Activated naive CD4-positive, alpha-beta T cell treated with anti-CD3 and anti-CD28 coated beads, Interleukin-2, amount 50 U/mL, for 24 hours (primary cell): Measurements from ENCODE around the gene CSF3.

Source experiments
- H3K27ac Mint-ChIP-seq: one replicate; pipeline ENCODE4 v1.8.0; 2021; ENCODE audit warnings: mild to moderate bottlenecking, mixed read lengths
- H3K27me3 Mint-ChIP-seq: one replicate; pipeline ENCODE4 v1.8.0; 2021; ENCODE audit warnings: mixed read lengths
- H3K36me3 Mint-ChIP-seq: one replicate; pipeline ENCODE4 v1.8.0; 2021; ENCODE audit warnings: mixed read lengths
- H3K4me1 Mint-ChIP-seq: one replicate; pipeline ENCODE4 v1.8.0; 2021; ENCODE audit warnings: mixed read lengths
- H3K4me3 Mint-ChIP-seq: one replicate; pipeline ENCODE4 v1.8.0; 2021; ENCODE audit warnings: mild to moderate bottlenecking, mixed read lengths
- H3K9me3 Mint-ChIP-seq: one replicate; pipeline ENCODE4 v1.8.0; 2021; ENCODE audit warnings: mixed read lengths

The CSF3 gene

DNA sequence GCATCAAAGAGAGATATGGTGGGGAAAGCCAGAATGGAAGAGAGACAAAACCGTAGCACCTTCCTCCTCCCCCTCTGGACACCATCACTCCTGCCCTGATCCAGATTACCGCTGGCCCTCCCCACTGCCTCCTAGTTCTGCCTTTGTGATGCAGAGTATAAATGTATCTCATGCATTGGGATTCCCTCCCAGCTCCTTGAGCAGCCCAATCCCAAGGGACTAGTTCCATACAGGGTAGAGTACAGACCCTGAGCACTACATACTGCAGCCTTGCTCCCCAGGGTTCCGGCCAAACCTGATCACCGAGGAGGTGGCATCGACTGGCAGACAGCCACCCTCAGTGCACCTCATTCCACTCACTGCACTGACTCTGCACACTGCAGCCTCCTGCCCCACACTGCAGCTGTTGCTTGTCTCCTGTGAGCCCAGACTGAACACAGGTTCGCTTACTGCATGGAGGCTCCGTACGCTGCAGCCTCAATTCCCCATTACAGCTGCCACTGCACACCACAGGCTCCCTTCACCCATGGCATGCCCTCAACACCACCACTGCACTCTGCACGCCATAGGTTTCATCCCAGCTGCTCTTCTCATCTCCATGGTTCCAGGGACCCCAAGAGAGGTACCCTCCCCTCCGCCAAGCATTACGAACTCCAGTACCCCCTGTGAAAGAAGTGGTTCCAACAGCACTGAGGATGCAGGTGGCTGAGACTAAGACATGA is 45.8 kb downstream of the CSF3 start:
- Mint-ChIP-seq H3K4me3 (peak overlapping the region; percentile 85), H3K27me3 (no peaks in the 10 kb centered on the region), H3K9me3 (no peaks in the 10 kb centered on the region), H3K27ac (peak overlapping the region; percentile 79), H3K4me1 (peaks cover 35% of the 10 kb centered on the region), H3K36me3 (no peaks in the 10 kb centered on the region)

DNA sequence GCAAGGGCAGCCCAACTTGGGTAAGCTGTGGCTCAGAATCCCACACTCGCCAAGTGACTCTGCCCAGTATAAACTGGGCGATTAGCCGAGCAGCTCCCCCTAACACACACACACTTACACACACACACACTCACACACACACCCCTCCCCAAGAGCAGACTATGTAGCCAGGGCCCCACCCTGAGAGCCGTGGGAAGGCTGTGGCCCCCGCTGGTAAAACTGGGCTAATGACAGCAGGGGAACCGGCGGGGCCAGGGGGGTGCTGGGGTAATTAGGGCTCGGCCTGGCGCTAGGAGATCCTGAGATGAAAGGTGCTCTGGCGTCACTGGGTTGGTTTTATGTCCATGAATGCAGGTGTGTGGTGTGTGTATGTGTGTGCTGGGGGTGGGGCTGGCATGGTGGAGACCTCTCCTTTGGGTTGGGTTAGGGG is 46.4 kb downstream of the CSF3 start:
- peak overlapping the region; percentile 85 for H3K4me3 Mint-ChIP-seq
- H3K4me1 Mint-ChIP-seq: peaks cover 39% of the 10 kb centered on the region
- peak overlapping the region; percentile 85 for H3K27ac Mint-ChIP-seq
- H3K36me3 Mint-ChIP-seq: no peaks in the 10 kb centered on the region
- no peaks in the 10 kb centered on the region for H3K27me3 Mint-ChIP-seq
- no peaks in the 10 kb centered on the region for H3K9me3 Mint-ChIP-seq

DNA sequence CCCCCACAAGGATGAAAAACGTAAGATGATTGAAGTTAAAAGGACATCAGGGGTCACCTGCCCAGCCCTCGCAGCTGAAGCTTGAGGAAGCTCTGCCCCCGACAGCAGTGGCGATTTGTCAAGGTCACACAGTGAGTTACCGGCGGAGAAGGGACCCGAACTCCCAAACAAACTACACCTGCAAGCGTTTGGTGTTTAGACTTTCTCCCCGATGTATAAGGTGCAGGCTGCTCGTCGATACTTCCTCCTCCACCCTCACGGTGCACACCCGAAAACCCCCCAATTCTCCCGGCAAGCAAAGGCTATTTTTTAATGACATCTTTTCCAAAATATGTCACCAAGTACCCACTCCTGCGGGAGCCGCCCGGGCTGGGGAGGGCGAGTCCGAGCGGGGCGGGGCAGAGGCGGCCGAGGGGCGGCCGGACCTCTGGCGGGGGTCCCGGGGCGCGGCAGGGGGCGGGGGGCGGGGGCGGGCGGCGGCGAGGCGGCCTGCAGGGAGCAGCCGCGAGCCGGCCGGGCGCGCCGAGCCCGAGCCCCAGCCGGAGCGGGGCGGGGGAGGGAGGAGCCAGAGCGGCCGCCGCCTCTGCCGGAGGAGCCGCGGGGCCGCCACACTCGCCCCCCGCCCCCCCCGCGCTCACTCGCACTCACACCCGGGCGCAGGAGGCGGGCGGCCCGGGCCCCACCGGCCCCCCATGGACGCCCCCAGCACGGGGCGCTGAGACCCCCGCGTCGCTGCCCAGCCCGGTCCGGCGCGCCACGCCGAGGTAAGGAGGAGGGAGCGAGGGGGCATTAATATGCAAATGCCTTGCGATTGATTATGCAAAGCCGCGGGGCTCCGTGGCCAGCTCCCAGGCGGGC is 47.3 kb downstream of the CSF3 start, which contains the start of gene THRA:
THRA (plus strand) TSS at position 637 of the 858 bp plus-strand sequence. CDS start 11,524 bp downstream, outside the sequence.
- H3K4me3 Mint-ChIP-seq: peak within 1 kb of the TSS; percentile 85
- no peaks in the 10 kb centered on the region for H3K27me3 Mint-ChIP-seq
- peak within 1 kb of the TSS; percentile 85 for H3K27ac Mint-ChIP-seq
- peaks cover 49% of the 10 kb centered on the region for H3K4me1 Mint-ChIP-seq
- H3K9me3 Mint-ChIP-seq: no peaks in the 10 kb centered on the region
- H3K36me3 Mint-ChIP-seq: no peaks in the 10 kb centered on the region

DNA sequence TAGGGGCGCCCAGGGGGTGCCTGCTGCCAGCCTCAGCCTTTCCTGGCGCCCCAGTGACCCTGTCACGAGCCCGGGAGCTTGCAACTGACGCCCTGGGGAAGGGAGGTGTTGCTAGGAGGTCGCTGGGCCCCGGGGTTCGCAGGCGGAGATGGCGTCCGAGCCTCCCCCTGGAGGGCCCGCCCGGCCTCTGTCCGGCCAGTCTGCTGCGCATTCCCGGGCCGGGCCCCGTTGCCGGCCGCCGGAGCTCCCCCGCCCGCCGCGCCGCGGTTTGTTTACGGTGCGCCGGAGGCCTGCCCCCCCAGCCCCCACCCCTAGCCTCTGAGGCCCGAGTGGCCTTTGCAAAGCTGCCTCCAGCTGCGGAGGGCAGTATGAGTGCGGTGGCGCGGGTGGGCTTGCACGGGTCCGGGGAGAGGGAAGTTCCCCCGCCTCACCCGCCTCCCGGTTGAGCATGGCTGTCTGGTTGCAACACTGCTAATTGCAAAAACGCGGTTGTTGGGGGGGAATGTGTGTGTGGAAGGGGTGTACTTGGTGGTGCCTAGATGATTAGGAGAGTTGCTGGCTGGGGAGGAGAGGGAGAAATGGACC is 48.0 kb downstream of the CSF3 start:
- Mint-ChIP-seq H3K27me3 (no peaks in the 10 kb centered on the region), H3K4me3 (peak overlapping the region; percentile 85), H3K36me3 (no peaks in the 10 kb centered on the region), H3K27ac (peak overlapping the region; percentile 51), H3K9me3 (no peaks in the 10 kb centered on the region), H3K4me1 (peaks cover 56% of the 10 kb centered on the region)

DNA sequence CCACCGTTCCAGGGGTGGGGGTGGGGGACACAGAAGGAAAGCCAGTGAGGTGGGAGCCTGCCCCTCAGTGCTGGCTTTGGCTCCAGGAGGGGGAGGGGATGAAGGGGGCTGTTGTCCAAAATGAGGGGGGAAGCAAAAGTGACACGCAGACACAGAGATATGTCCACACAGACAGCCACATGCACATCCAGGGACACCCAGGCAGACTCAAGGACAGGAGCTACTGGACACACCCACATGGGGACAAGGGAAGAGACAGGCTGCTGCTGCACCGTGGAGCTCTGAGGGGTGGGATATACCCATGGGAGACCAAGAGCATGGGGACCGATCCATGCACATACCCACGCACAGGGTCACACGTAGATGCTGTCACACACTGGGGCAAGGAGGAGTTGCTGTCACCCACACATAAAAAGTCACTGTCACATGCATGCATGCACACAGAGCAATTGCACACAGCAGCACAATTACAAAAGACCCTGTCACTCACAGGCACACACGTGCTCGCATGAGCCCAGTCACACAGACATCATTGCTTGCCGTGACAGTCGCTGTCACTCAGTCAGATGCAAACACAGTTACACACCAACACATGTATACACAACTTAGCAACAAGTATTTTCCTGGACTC is 48.8 kb downstream of the CSF3 start:
- Mint-ChIP-seq H3K36me3 (no peaks in the 10 kb centered on the region), H3K27me3 (no peaks in the 10 kb centered on the region), H3K27ac (peak overlapping the region; percentile 31), H3K9me3 (no peaks in the 10 kb centered on the region), H3K4me3 (peak overlapping the region; percentile 85), H3K4me1 (peaks cover 63% of the 10 kb centered on the region)

DNA sequence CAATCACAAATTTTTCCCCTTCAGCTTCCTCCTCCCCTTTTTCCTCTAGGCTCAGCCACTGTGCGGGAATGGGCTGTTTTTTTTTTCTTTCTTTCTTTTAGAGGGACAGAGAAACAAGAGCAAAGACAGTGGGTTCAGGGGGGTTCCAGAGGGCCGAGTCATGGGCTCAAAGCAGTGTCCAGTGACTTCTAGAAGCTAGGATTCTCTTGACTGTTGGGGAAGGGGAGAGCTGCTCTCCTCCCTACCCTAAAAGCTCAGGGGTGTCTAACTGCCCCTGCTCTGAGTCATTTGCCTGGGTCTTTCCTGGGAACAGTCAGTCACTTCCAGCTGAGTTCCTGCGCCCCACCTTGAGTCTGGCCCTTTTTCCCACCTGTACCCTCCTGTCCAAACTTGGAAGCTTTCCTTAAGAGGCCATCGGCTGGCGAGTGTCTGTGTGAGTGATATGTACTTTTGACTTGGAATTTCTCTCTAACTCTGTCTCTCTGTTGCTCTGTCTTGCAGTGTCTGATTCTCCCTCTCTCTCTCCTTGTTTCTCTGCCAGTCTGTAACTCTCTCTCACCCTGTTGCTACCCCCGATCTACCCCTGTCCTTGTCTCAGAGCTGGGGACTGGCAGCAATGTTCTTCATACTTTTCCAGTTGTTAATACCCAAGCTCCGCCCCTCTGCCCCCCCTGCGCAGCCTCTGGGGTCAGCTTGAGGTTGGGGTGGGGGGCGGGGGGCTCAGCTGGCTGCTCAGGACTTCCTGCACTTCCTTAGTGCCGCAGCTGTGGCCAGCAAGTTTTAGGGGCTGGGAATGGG is 49.9 kb downstream of the CSF3 start:
- peaks cover 75% of the 10 kb centered on the region for H3K4me1 Mint-ChIP-seq
- H3K27me3 Mint-ChIP-seq: no peaks in the 10 kb centered on the region
- H3K4me3 Mint-ChIP-seq: peak overlapping the region; percentile 85
- no peaks in the 10 kb centered on the region for H3K36me3 Mint-ChIP-seq
- peak overlapping the region; percentile 31 for H3K27ac Mint-ChIP-seq
- no peaks in the 10 kb centered on the region for H3K9me3 Mint-ChIP-seq

DNA sequence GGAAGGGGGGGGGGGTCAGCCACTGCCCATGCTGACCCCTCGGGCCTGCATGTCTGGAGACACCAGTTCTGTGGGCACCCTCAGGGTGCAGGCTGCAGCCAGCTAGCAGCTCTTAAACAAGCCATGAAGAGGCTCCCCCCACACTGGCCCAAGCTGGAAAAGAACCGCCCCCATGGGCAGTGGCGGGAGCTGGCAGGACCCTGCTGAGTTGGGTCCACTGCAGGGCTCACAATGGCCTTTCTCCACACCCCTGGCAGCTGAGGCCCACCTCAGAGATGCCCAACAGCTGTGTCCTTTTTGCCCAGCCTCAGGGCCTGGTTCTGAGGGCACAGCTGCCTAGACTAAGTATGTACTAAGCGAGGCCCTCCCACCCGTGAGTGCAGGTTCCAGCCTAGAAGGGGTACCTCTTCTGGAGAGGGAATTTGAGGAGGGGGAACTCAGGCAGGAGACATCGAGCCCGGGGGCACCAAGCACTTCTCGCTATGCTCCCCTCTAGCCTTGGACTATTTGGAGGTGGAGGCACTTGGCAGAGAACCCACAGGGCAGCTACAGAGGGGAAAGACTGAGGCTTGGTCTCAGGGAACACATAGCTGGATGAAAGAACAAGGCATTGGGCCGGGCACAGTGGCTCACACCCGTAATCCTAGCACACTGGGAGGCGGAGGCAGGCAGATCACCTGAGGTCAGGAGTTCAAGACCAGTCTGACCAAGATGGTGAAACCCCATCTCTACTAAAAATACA is 50.7 kb downstream of the CSF3 start:
- Mint-ChIP-seq H3K27ac (peak overlapping the region; percentile 23), H3K4me3 (no peak overlapping the region), H3K27me3 (no peaks in the 10 kb centered on the region), H3K36me3 (no peaks in the 10 kb centered on the region), H3K9me3 (no peaks in the 10 kb centered on the region), H3K4me1 (peaks cover 83% of the 10 kb centered on the region)
